ENCODE data around the gene AGR3.

Gene AGR3

DNA sequence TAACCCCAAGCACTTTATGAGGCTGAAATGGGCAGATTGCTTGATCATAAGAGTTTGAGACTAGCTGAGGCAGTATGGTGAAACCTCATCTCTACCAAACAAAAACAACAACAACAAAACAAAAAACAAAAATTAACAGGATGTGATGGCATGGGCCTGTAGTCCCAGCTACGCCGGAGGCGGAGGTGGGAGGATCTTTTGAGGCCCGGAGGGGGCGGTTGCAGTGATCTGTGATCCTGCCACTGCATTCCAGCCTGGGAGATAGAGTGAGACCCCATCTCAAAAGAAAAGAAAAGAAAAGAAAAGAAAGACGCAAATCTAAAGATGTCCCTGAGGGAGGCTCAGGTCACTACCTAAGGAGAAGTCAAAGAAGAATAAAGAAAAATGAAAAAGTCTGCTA lies 41.7 kb downstream of the AGR3 start:
- H3K27ac ChIP-seq (ENCODE audit: low read depth, low read length) = no peak overlapping the region
- no peaks in the 10 kb centered on the region for H3K27me3 ChIP-seq (ENCODE audit: control insufficient read depth in 5 of 5, insufficient read depth in 4 of 5, low read length in 5 of 5)
- no peak overlapping the region for H3K4me3 ChIP-seq (ENCODE audit: low read depth in 1 of 5, low read length in 5 of 5)
- no peak overlapping the region for H3K9ac ChIP-seq (ENCODE audit: low read length in 5 of 5)
- no peaks in the 10 kb centered on the region for H3K9me3 ChIP-seq (ENCODE audit: control insufficient read depth in 5 of 5, low read length in 5 of 5)
- H3K36me3 ChIP-seq (ENCODE audit: control insufficient read depth in 5 of 5, insufficient read depth in 5 of 5, low read length in 5 of 5) = no peaks in the 10 kb centered on the region
- H3K4me1 ChIP-seq (ENCODE audit: control insufficient read depth in 5 of 5, insufficient read depth in 5 of 5, low read length in 5 of 5) = no peaks in the 10 kb centered on the region

DNA sequence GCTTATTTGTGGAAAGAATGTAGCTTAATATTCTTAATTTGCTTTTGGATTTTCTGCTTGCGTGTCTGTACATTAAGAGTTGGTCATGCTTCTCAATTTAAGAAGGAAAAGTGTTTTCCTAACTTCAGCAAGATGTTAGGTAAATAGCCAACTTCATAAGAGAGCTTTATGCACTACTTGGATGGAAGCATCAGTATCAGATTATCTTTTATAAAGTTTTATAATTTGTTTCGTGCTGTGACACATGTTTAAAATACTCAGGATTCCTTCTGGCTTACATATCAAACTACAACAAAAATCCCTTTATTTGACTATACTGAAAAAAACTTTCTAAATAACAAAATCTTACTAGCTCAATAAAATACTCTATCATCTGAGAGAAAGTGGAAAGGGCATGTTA lies 42.1 kb downstream of the AGR3 start:
- no peak overlapping the region for H3K4me3 ChIP-seq (ENCODE audit: low read depth in 1 of 5, low read length in 5 of 5)
- H3K27ac ChIP-seq (ENCODE audit: low read depth, low read length) = no peak overlapping the region
- no peaks in the 10 kb centered on the region for H3K36me3 ChIP-seq (ENCODE audit: control insufficient read depth in 5 of 5, insufficient read depth in 5 of 5, low read length in 5 of 5)
- H3K27me3 ChIP-seq (ENCODE audit: control insufficient read depth in 5 of 5, insufficient read depth in 4 of 5, low read length in 5 of 5) = no peaks in the 10 kb centered on the region
- H3K9ac ChIP-seq (ENCODE audit: low read length in 5 of 5) = no peak overlapping the region
- no peaks in the 10 kb centered on the region for H3K9me3 ChIP-seq (ENCODE audit: control insufficient read depth in 5 of 5, low read length in 5 of 5)
- no peaks in the 10 kb centered on the region for H3K4me1 ChIP-seq (ENCODE audit: control insufficient read depth in 5 of 5, insufficient read depth in 5 of 5, low read length in 5 of 5)

DNA sequence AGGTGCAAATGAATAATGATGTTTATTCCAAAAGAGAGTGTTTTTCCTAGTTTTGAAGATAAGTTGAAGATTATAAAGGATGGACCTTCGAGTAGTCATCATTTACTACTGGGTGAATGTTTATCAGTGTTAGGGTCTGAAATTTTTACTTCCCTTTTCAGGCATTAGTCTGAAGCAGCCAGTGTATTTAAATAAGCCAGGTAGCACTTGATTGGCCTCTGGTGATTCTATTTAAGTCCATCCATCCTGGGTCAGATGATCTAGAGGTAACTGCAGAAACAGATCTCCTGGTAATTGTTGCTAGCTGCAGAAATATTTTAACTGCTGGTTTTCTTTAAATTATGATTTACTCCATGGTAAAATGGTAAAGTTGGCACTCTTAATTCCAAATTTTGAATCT lies 42.9 kb downstream of the AGR3 start:
- H3K27me3 ChIP-seq (ENCODE audit: control insufficient read depth in 5 of 5, insufficient read depth in 4 of 5, low read length in 5 of 5) = no peaks in the 10 kb centered on the region
- H3K4me1 ChIP-seq (ENCODE audit: control insufficient read depth in 5 of 5, insufficient read depth in 5 of 5, low read length in 5 of 5) = no peaks in the 10 kb centered on the region
- no peak overlapping the region for H3K27ac ChIP-seq (ENCODE audit: low read depth, low read length)
- no peak overlapping the region for H3K9ac ChIP-seq (ENCODE audit: low read length in 5 of 5)
- no peaks in the 10 kb centered on the region for H3K36me3 ChIP-seq (ENCODE audit: control insufficient read depth in 5 of 5, insufficient read depth in 5 of 5, low read length in 5 of 5)
- H3K4me3 ChIP-seq (ENCODE audit: low read depth in 1 of 5, low read length in 5 of 5) = no peak overlapping the region
- H3K9me3 ChIP-seq (ENCODE audit: control insufficient read depth in 5 of 5, low read length in 5 of 5) = no peaks in the 10 kb centered on the region

DNA sequence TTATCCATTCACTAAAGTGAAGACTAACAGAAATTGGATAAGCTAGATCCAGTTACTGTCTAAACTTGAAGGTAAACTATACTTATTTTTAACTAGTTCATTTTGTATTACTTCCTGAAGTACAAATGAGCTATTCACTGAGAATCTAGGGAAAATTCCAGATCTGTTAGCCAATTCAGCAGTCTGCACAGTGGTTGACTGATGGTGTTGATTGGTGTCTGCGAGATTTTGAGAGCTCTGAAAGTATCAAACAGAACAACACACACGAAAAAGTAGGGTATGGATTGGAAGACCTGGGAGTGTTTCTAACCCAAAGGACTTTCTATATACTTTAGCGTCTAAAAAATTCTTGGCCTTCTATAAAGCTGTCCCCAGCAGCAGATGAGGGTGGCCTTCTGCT lies 43.4 kb downstream of the AGR3 start:
- Histone ChIP-seq H3K27me3 (ENCODE audit: control insufficient read depth in 5 of 5, insufficient read depth in 4 of 5, low read length in 5 of 5) (no peaks in the 10 kb centered on the region), H3K4me3 (ENCODE audit: low read depth in 1 of 5, low read length in 5 of 5) (no peak overlapping the region), H3K9me3 (ENCODE audit: control insufficient read depth in 5 of 5, low read length in 5 of 5) (no peaks in the 10 kb centered on the region), H3K9ac (ENCODE audit: low read length in 5 of 5) (no peak overlapping the region), H3K4me1 (ENCODE audit: control insufficient read depth in 5 of 5, insufficient read depth in 5 of 5, low read length in 5 of 5) (no peaks in the 10 kb centered on the region), H3K27ac (ENCODE audit: low read depth, low read length) (no peak overlapping the region), H3K36me3 (ENCODE audit: control insufficient read depth in 5 of 5, insufficient read depth in 5 of 5, low read length in 5 of 5) (no peaks in the 10 kb centered on the region)

DNA sequence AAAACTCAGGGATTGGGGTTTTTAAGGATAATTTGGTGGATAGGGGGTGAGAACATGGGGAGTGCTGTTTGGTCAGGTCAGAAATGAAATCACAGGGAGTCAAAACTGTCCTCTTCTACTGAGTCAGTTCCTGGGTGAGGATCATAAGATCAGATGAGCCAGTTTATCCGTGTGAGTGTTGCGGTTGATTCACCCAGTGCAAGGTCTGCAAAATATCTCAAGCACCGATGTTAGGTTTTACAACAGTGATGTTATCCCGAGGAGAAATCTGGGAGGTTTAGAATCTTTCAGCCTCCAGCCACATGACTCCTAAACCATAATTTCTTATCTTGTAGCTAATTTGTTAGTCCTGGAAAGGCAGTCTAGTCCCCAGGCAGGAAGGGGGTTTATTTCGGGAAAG lies 45.3 kb downstream of the AGR3 start:
- H3K27ac ChIP-seq (ENCODE audit: low read depth, low read length) = no peak overlapping the region
- H3K36me3 ChIP-seq (ENCODE audit: control insufficient read depth in 5 of 5, insufficient read depth in 5 of 5, low read length in 5 of 5) = no peaks in the 10 kb centered on the region
- no peak overlapping the region for H3K4me3 ChIP-seq (ENCODE audit: low read depth in 1 of 5, low read length in 5 of 5)
- no peaks in the 10 kb centered on the region for H3K27me3 ChIP-seq (ENCODE audit: control insufficient read depth in 5 of 5, insufficient read depth in 4 of 5, low read length in 5 of 5)
- H3K9me3 ChIP-seq (ENCODE audit: control insufficient read depth in 5 of 5, low read length in 5 of 5) = no peaks in the 10 kb centered on the region
- H3K9ac ChIP-seq (ENCODE audit: low read length in 5 of 5) = no peak overlapping the region
- no peaks in the 10 kb centered on the region for H3K4me1 ChIP-seq (ENCODE audit: control insufficient read depth in 5 of 5, insufficient read depth in 5 of 5, low read length in 5 of 5)

DNA sequence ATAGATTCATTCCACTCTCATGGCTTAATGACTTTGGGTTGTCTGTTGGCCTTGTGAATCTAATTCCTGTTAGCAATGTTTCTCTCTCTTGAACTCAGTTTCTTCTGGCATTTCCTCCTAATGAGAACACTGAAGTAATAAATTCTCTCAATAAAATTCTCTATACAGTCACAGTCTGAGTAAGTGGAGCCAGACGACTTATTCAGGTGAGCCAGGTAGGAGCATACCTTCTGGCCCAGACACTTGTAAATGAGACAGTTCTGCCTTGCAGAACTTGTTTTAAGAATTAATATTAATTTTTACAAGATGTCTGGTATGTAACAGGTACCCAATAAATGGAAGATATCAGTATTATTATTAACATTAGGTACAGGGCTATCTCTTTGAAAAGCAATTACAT lies 48.4 kb downstream of the AGR3 start:
- H3K9me3 ChIP-seq (ENCODE audit: control insufficient read depth in 5 of 5, low read length in 5 of 5) = peaks cover 0 to 4% (median 0%) of the 10 kb centered on the region in 5 donors
- no peaks in the 10 kb centered on the region for H3K36me3 ChIP-seq (ENCODE audit: control insufficient read depth in 5 of 5, insufficient read depth in 5 of 5, low read length in 5 of 5)

DNA sequence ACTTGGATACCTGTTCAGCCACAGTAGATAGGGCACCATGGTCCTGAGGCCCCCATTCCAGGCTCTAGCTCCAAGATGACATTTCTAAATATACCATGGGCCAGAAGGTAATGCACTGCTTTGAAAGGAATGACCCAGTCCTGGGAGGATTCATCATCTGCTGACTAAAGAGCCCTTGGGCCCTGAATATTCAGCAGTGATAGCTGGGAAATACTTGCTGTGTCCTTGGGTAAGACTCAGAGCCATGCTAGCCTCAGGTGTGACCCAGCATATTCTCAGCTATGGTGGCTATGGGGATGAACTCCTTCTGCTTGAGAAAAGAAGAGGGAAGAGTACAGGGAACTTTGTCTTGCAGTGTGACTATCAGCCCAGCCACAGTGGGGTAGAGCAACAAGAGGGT lies 55.7 kb downstream of the AGR3 start:
- Histone ChIP-seq H3K9ac (ENCODE audit: low read length in 5 of 5) (no peak overlapping the region), H3K36me3 (ENCODE audit: control insufficient read depth in 5 of 5, insufficient read depth in 5 of 5, low read length in 5 of 5) (no peaks in the 10 kb centered on the region), H3K27ac (ENCODE audit: low read depth, low read length) (no peak overlapping the region), H3K4me3 (ENCODE audit: low read depth in 1 of 5, low read length in 5 of 5) (no peak overlapping the region), H3K9me3 (ENCODE audit: control insufficient read depth in 5 of 5, low read length in 5 of 5) (peaks cover 0 to 4% (median 0%) of the 10 kb centered on the region in 5 donors), H3K4me1 (ENCODE audit: control insufficient read depth in 5 of 5, insufficient read depth in 5 of 5, low read length in 5 of 5) (no peaks in the 10 kb centered on the region), H3K27me3 (ENCODE audit: control insufficient read depth in 5 of 5, insufficient read depth in 4 of 5, low read length in 5 of 5) (no peaks in the 10 kb centered on the region)

More for the DNA sequence above, 48.4 kb downstream of the AGR3 start:
- Histone ChIP-seq H3K27me3 (ENCODE audit: control insufficient read depth in 5 of 5, insufficient read depth in 4 of 5, low read length in 5 of 5) (no peaks in the 10 kb centered on the region), H3K9ac (ENCODE audit: low read length in 5 of 5) (no peak overlapping the region), H3K4me3 (ENCODE audit: low read depth in 1 of 5, low read length in 5 of 5) (no peak overlapping the region), H3K27ac (ENCODE audit: low read depth, low read length) (no peak overlapping the region), H3K4me1 (ENCODE audit: control insufficient read depth in 5 of 5, insufficient read depth in 5 of 5, low read length in 5 of 5) (no peaks in the 10 kb centered on the region)

DNA sequence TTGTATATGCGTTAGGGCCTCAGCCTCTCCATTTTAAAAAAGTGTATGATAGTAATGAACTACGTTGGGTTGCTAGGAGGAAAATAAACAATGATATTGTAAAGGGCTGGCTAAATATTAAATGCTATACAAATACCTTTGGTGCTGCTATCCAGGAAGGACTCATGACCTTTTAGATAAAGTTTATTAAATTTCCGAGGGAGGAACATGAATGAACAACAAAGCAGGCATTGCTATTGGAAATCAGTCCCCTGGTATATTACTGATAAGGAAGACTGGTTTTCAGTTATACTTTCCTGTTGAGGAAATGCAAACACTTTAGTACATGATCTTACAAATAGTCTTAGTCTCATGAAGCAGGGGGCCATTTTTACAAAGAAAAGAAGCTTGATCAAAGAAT lies 59.8 kb downstream of the AGR3 start:
- Histone ChIP-seq H3K4me3 (ENCODE audit: low read depth in 1 of 5, low read length in 5 of 5) (no peak overlapping the region), H3K9me3 (ENCODE audit: control insufficient read depth in 5 of 5, low read length in 5 of 5) (peaks cover 0 to 2% (median 0%) of the 10 kb centered on the region in 5 donors), H3K27ac (ENCODE audit: low read depth, low read length) (no peak overlapping the region), H3K9ac (ENCODE audit: low read length in 5 of 5) (no peak overlapping the region), H3K36me3 (ENCODE audit: control insufficient read depth in 5 of 5, insufficient read depth in 5 of 5, low read length in 5 of 5) (no peaks in the 10 kb centered on the region), H3K4me1 (ENCODE audit: control insufficient read depth in 5 of 5, insufficient read depth in 5 of 5, low read length in 5 of 5) (no peaks in the 10 kb centered on the region), H3K27me3 (ENCODE audit: control insufficient read depth in 5 of 5, insufficient read depth in 4 of 5, low read length in 5 of 5) (no peaks in the 10 kb centered on the region)

DNA sequence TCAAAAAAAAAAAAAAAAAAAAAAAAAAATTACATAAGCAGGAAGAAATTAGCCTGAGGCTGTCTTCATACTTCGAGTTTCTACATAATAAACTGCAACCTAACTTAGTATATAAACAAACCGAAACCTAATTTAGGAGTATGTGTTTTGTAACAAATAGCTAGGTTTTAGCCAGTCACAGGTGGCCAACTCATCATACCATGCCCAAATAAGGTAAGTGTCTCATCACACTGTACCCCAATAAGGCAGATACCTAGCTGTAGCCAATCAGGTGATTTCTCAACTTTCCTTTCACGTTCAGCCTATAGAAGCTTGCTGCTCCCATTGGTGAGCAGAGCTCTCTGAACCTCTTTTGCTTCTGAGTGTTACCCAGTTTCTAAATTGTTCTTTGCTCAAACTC lies 63.1 kb downstream of the AGR3 start:
- Histone ChIP-seq H3K4me3 (ENCODE audit: low read depth in 1 of 5, low read length in 5 of 5) (no peak overlapping the region), H3K27me3 (ENCODE audit: control insufficient read depth in 5 of 5, insufficient read depth in 4 of 5, low read length in 5 of 5) (no peaks in the 10 kb centered on the region), H3K27ac (ENCODE audit: low read depth, low read length) (no peak overlapping the region), H3K4me1 (ENCODE audit: control insufficient read depth in 5 of 5, insufficient read depth in 5 of 5, low read length in 5 of 5) (peaks cover 0 to 4% (median 0%) of the 10 kb centered on the region in 5 donors), H3K9ac (ENCODE audit: low read length in 5 of 5) (no peak overlapping the region), H3K9me3 (ENCODE audit: control insufficient read depth in 5 of 5, low read length in 5 of 5) (peaks cover 0 to 2% (median 0%) of the 10 kb centered on the region in 5 donors), H3K36me3 (ENCODE audit: control insufficient read depth in 5 of 5, insufficient read depth in 5 of 5, low read length in 5 of 5) (no peaks in the 10 kb centered on the region)

DNA sequence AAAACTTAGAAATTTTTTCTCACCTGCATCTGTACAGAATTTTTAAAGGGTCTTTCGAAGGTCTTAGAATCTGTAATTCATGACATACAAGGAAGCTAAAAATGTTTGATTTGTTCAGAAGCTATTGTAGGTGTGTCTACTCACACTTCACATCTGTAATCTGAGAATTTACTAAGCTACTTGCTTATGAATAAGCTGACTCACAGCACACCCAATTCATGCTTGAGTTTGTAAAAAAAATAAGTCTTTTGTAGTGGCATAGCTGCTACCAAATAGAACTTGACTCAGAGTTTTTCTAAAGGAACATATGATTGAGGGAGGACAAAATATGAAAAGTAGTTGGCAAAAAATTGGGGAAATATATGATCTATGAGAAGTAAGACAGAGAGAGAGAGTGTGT lies 64.2 kb downstream of the AGR3 start:
- no peak overlapping the region for H3K4me3 ChIP-seq (ENCODE audit: low read depth in 1 of 5, low read length in 5 of 5)
- H3K9me3 ChIP-seq (ENCODE audit: control insufficient read depth in 5 of 5, low read length in 5 of 5) = peaks cover 0 to 2% (median 0%) of the 10 kb centered on the region in 5 donors
- H3K4me1 ChIP-seq (ENCODE audit: control insufficient read depth in 5 of 5, insufficient read depth in 5 of 5, low read length in 5 of 5) = peaks cover 0 to 4% (median 3%) of the 10 kb centered on the region in 5 donors
- H3K9ac ChIP-seq (ENCODE audit: low read length in 5 of 5) = no peak overlapping the region
- no peaks in the 10 kb centered on the region for H3K27me3 ChIP-seq (ENCODE audit: control insufficient read depth in 5 of 5, insufficient read depth in 4 of 5, low read length in 5 of 5)
- H3K36me3 ChIP-seq (ENCODE audit: control insufficient read depth in 5 of 5, insufficient read depth in 5 of 5, low read length in 5 of 5) = no peaks in the 10 kb centered on the region
- H3K27ac ChIP-seq (ENCODE audit: low read depth, low read length) = no peak overlapping the region

DNA sequence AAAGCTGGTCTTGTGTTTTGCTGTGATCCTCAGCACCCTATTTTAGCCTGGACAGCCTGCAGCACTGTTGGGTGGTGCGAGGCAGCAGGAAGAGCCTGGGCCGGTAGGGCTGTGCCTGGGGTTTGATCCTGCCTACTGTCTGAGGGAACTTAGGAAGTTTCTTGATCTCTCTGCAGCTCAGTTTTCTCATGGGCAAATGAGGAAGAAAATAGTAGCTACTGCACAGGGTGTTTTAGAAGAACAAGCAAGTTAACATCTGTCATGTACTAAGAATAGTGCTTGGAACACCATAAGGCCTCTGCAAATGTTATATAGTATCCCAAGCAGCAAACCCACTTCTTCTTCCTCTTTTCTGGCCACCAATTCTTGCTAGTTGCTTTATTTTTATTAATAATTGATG lies 65.0 kb downstream of the AGR3 start:
- Histone ChIP-seq H3K36me3 (ENCODE audit: control insufficient read depth in 5 of 5, insufficient read depth in 5 of 5, low read length in 5 of 5) (no peaks in the 10 kb centered on the region), H3K9me3 (ENCODE audit: control insufficient read depth in 5 of 5, low read length in 5 of 5) (peaks cover 0 to 2% (median 0%) of the 10 kb centered on the region in 5 donors), H3K27ac (ENCODE audit: low read depth, low read length) (no peak overlapping the region), H3K4me1 (ENCODE audit: control insufficient read depth in 5 of 5, insufficient read depth in 5 of 5, low read length in 5 of 5) (peaks cover 0 to 4% (median 3%) of the 10 kb centered on the region in 5 donors), H3K27me3 (ENCODE audit: control insufficient read depth in 5 of 5, insufficient read depth in 4 of 5, low read length in 5 of 5) (no peaks in the 10 kb centered on the region), H3K9ac (ENCODE audit: low read length in 5 of 5) (no peak overlapping the region), H3K4me3 (ENCODE audit: low read depth in 1 of 5, low read length in 5 of 5) (no peak overlapping the region)
